ENCODE results near the gene FAM240B. TPM values are rescaled to one million over a fixed set of nuclear protein-coding genes. Genes with fewer than 3 reads are reported as not detected.

The FAM240B gene
- total RNA-seq, 6 donors from 2014 or later, result not detected

- ATAC-seq (ENCODE audit: low FRiP score in 2 of 2), result no peak
- TF ChIP-seq EP300 (IDR thresholded peaks at IDR 0.05), result no peak
- TF ChIP-seq CTCF (IDR thresholded peaks at IDR 0.05), result no peak
- no peak for TF ChIP-seq POLR2A (IDR thresholded peaks at IDR 0.05)
- no peak for TF ChIP-seq POLR2AphosphoS5 (IDR thresholded peaks at IDR 0.05)
- Histone ChIP-seq H3K9me3 (no peaks in the 10 kb centered on the region), H3K36me3 (no peaks in the 10 kb centered on the region), H3K27me3 (no peaks in the 10 kb centered on the region), H3K27ac (no peak overlapping the region), H3K4me1 (no peaks in the 10 kb centered on the region), H3K4me3 (no peak overlapping the region)
- DNase-seq, result no peak
- 63 to 64% methylated on average over 8 of the region's 8 CpGs for WGBS, 2 donors
Observed at GRCh38 chr9:38662763-38663593, 57.0 kb downstream of the FAM240B start.

- DNase-seq, result no peak
- TF ChIP-seq CTCF (IDR thresholded peaks at IDR 0.05) (no peak), EP300 (IDR thresholded peaks at IDR 0.05) (no peak), POLR2AphosphoS5 (IDR thresholded peaks at IDR 0.05) (no peak), POLR2A (IDR thresholded peaks at IDR 0.05) (no peak)
Observed at GRCh38 chr9:38659538-38659937, 60.4 kb downstream of the FAM240B start.

GRCh38 chr9:38656896-38657295 is 63.0 kb downstream of the FAM240B start:
- H3K36me3 ChIP-seq, result no peaks in the 10 kb centered on the region
- WGBS, 2 donors, result 33 to 52% methylated on average over 5 of the region's 5 CpGs
- H3K27me3 ChIP-seq, result no peaks in the 10 kb centered on the region
- no peak for DNase-seq
- no peaks in the 10 kb centered on the region for H3K9me3 ChIP-seq
- no peaks in the 10 kb centered on the region for H3K4me1 ChIP-seq
- TF ChIP-seq POLR2A (IDR thresholded peaks at IDR 0.05), result no peak
- no peak for TF ChIP-seq CTCF (IDR thresholded peaks at IDR 0.05)
- TF ChIP-seq POLR2AphosphoS5 (IDR thresholded peaks at IDR 0.05), result no peak
- TF ChIP-seq EP300 (IDR thresholded peaks at IDR 0.05), result no peak
- H3K27ac ChIP-seq, result no peak overlapping the region
- no peak for ATAC-seq (ENCODE audit: low FRiP score in 2 of 2)
- no peak overlapping the region for H3K4me3 ChIP-seq

More at GRCh38 chr9:38659538-38659937, 60.4 kb downstream of the FAM240B start:
- Histone ChIP-seq H3K4me3 (no peak overlapping the region), H3K27ac (no peak overlapping the region), H3K9me3 (no peaks in the 10 kb centered on the region), H3K27me3 (no peaks in the 10 kb centered on the region), H3K36me3 (no peaks in the 10 kb centered on the region), H3K4me1 (no peaks in the 10 kb centered on the region)
- ATAC-seq (ENCODE audit: low FRiP score in 2 of 2), result no peak
- 86 to 91% methylated on average over 7 of the region's 7 CpGs for WGBS, 2 donors

GRCh38 chr9:38652486-38652885 is 67.4 kb downstream of the FAM240B start:
- WGBS, 2 donors, result 71 to 72% methylated on average over 7 of the region's 7 CpGs
- no peak for DNase-seq
- no peaks in the 10 kb centered on the region for H3K4me1 ChIP-seq

More at GRCh38 chr9:38652486-38652885, 67.4 kb downstream of the FAM240B start:
- Histone ChIP-seq H3K9me3 (no peaks in the 10 kb centered on the region), H3K36me3 (no peaks in the 10 kb centered on the region), H3K27ac (no peak overlapping the region), H3K27me3 (no peaks in the 10 kb centered on the region), H3K4me3 (no peak overlapping the region)
- no peak for ATAC-seq (ENCODE audit: low FRiP score in 2 of 2)
- TF ChIP-seq EP300 (IDR thresholded peaks at IDR 0.05) (no peak), POLR2AphosphoS5 (IDR thresholded peaks at IDR 0.05) (no peak), CTCF (IDR thresholded peaks at IDR 0.05) (no peak), POLR2A (IDR thresholded peaks at IDR 0.05) (no peak)
